GM18858 (cell line): ENCODE data around the gene TARBP2.

ENCODE experiments used
- ATAC-seq: cut with Tn5 transposase; IDR thresholded peaks from one replicate; pipeline ENCODE4 v1.9.1; 2021; ENCODE audit not compliant: unreplicated experiment

TARBP2 gene

GRCh38 chr12:53495903-53496751 is 5.0 kb upstream of the TARBP2 start:
- ATAC-seq, result no peak

GRCh38 chr12:53496752-53497032 is 4.4 kb upstream of the TARBP2 start:
- no peak for ATAC-seq

GRCh38 chr12:53497461-53497860 is 3.6 kb upstream of the TARBP2 start:
- ATAC-seq, result no peak

- ATAC-seq, result no peak
Observed at GRCh38 chr12:53498235-53498630, 2.9 kb upstream of the TARBP2 start.

GRCh38 chr12:53499266-53500141 is 1.6 kb upstream of the TARBP2 start, which contains the start of gene MAP3K12:
Gene MAP3K12 (minus strand): TSS chr12:53499458. CDS start chr12:53487391, 12,067 bp downstream.
- no peak for ATAC-seq

GRCh38 chr12:53500142-53500775 is 824 bp upstream of the TARBP2 start:
- no peak for ATAC-seq

- ATAC-seq, result no peak
Observed at GRCh38 chr12:53501615-53502181, 615 bp downstream of the TARBP2 start.

- ATAC-seq, result no peak
Observed at GRCh38 chr12:53502331-53502730, 1.2 kb downstream of the TARBP2 start.

GRCh38 chr12:53502983-53503728 is 2.1 kb downstream of the TARBP2 start:
- no peak for ATAC-seq

GRCh38 chr12:53504004-53504920 is 3.2 kb downstream of the TARBP2 start:
- no peak for ATAC-seq

- ATAC-seq, result no peak
Observed at GRCh38 chr12:53505086-53505485, 4.0 kb downstream of the TARBP2 start.

- no peak for ATAC-seq
Observed at GRCh38 chr12:53505555-53506449, 4.7 kb downstream of the TARBP2 start.

GRCh38 chr12:53506450-53506785 is 5.3 kb downstream of the TARBP2 start:
- ATAC-seq, result no peak

- no peak for ATAC-seq
Observed at GRCh38 chr12:53506881-53507602, 6.0 kb downstream of the TARBP2 start, which contains the start of gene NPFF. Gene NPFF (minus strand): TSS chr12:53507484. CDS start chr12:53507474, 10 bp downstream.

GRCh38 chr12:53507603-53507885 is 6.5 kb downstream of the TARBP2 start:
- ATAC-seq, result no peak

GRCh38 chr12:53508534-53509170 is 7.6 kb downstream of the TARBP2 start:
- peak; percentile 87 for ATAC-seq

GRCh38 chr12:53510181-53510812 is 9.2 kb downstream of the TARBP2 start:
- no peak for ATAC-seq
